Measurements from ENCODE around the gene FBXL19.

Gene FBXL19

GRCh38 chr16:30995927-30996323 lies 72.6 kb downstream of the FBXL19 start:
- peaks cover 10% of the 10 kb centered on the region for H3K36me3 Mint-ChIP-seq (ENCODE audit: low read depth)
- intact Hi-C loops (cut with micrococcal nuclease): loop anchor here (2.0 kb wide), 1 partner anchor 37 kb away; the partner anchor contains the start of gene STX4
- peaks cover 36% of the 10 kb centered on the region for H3K4me1 Mint-ChIP-seq (ENCODE audit: low read depth)
- H3K4me3 Mint-ChIP-seq: peak overlapping the region; percentile 75
- H3K27me3 Mint-ChIP-seq: peaks cover 5% of the 10 kb centered on the region
- peak overlapping the region; percentile 91 for H3K27ac Mint-ChIP-seq
- no peaks in the 10 kb centered on the region for H3K9me3 Mint-ChIP-seq

- Mint-ChIP-seq H3K4me1 (ENCODE audit: low read depth) (peaks cover 36% of the 10 kb centered on the region), H3K4me3 (peak overlapping the region; percentile 75), H3K36me3 (ENCODE audit: low read depth) (peaks cover 10% of the 10 kb centered on the region), H3K27me3 (peaks cover 6% of the 10 kb centered on the region), H3K9me3 (no peaks in the 10 kb centered on the region), H3K27ac (peak overlapping the region; percentile 91)
- intact Hi-C loops (cut with micrococcal nuclease): loop anchor here (2.0 kb wide), 1 partner anchor 36 kb away; the partner anchor contains the start of gene STX4
These were observed 73.1 kb downstream of the FBXL19 start for GRCh38 chr16:30996324-30996984.

DNA sequence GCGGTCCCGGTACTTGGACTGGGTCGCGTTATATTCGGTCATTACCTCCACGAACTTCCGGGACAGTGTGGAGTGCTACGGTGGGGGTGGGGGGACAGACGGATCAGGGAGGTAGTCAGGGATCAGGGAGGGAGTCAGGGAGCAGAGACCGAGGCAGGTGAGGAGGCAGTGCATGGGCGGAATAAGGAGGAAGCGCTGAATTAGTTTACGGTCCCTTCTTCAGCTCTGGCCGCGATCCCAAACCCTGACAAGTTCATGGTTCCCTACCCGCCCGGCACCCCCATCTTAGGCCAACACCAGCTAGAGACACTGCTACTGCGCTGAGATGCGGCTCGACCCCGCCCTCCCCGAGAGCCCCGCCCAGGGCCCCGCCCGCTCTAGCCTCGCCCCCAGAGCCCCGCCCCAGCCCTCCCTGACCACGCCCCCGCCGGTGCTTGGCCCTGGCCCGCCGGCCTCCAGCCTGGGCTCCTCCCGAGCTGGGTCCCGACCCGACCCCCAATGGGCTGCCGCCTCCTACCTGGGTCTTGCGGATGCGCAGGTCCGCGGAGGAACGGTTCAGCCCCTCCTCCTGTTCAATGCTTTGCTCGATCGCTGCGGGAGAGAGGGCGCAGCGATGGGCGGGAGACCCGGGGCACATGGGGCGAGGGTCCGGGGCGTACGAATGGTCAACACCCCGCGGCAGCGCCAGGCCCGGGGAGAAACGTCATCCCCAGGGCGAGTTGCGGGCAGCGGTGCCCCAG lies 73.8 kb downstream of the FBXL19 start:
- Mint-ChIP-seq H3K27me3 (peaks cover 10% of the 10 kb centered on the region), H3K4me1 (ENCODE audit: low read depth) (peaks cover 36% of the 10 kb centered on the region), H3K4me3 (peak overlapping the region; percentile 75), H3K36me3 (ENCODE audit: low read depth) (peaks cover 10% of the 10 kb centered on the region), H3K27ac (peak overlapping the region; percentile 91), H3K9me3 (no peaks in the 10 kb centered on the region)
- intact Hi-C loops (cut with micrococcal nuclease): loop anchor here (2.0 kb wide), 1 partner anchor 36 kb away; the partner anchor contains the start of gene STX4

DNA sequence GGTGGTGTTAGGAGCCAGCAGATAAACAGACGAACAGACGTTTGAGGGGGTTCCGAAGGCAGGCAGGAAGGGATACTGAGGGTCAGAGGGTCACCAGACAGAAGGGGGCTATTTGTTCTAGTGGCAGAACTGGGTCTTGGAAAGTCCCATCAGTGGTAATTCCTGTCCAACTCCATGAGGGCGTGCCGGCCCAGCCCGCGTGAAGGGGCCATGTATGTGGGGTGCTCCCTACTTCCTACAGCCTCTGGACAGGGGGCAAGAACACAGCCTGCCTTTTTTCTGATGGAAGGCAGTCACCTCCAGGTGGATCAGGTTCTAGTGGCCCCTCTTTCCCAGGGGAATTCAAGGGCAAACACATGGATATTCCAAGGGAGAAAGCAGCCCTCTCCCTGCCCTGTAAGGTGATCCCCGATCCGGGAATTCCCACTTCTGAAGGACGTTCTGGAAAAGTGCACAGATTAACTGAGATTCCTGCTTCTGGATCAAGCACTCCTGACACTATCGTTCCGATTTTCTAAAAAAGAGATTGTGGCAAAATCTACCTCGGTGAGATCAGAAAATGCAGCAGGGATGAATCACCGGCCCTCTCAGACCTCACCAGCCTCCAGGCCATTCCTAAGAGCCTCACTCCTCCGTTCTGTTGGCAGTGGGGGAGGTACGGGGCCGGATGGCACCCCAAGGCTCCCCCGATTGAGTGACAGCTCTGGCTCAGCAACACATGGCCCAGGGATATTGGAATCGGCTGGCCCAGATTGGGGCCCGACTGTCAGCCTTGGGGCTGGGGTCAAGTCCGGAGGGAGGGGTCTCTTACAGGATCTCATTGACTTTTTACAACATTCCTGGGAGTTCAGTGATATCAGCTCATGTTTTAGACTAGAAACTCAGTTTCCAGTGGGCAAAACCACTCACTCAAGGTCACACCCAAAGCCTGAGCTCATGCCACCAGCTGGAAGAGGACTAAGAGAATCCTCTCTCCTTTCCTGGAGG lies 74.6 kb downstream of the FBXL19 start:
- peak overlapping the region; percentile 75 for H3K4me3 Mint-ChIP-seq
- intact Hi-C loops (cut with micrococcal nuclease): loop anchor here (2.0 kb wide), 1 partner anchor 35 kb away; the partner anchor contains the start of gene STX4
- H3K9me3 Mint-ChIP-seq: no peaks in the 10 kb centered on the region
- H3K36me3 Mint-ChIP-seq (ENCODE audit: low read depth): peaks cover 10% of the 10 kb centered on the region
- H3K27ac Mint-ChIP-seq: peak overlapping the region; percentile 91
- H3K4me1 Mint-ChIP-seq (ENCODE audit: low read depth): peaks cover 27% of the 10 kb centered on the region
- H3K27me3 Mint-ChIP-seq: peaks cover 12% of the 10 kb centered on the region

All from dendritic cell treated with granulocyte-macrophage colony-stimulating factor and Interleukin-4, amounts not matched to agents 40 ng/mL and 50 ng/mL, for 4 days (primary cell).